Esophagus squamous epithelium (tissue), 4 donors: ENCODE data around the gene LLPH.

Source experiments
- CTCF ChIP-seq, 6 experiments: fragments of 450-650 bp in 4 of 6; fragments of 200-600 bp in 2 of 6; sonication (generic) in 2 of 6; IDR thresholded peaks; one replicate each; pipeline ENCODE4 v1.5.1; 2016 to 2019; ENCODE audit warnings: antibody characterized with exemption in 6 of 6, mild to moderate bottlenecking in 4 of 6, moderate library complexity in 4 of 6
- POLR2A ChIP-seq, 4 donors: fragments of 450-650 bp; IDR thresholded peaks; one replicate each; pipeline ENCODE4 v1.6.1; 2017; ENCODE audit warnings: antibody characterized with exemption in 4 of 4, mild to moderate bottlenecking in 4 of 4, moderate library complexity in 3 of 4

DNA sequence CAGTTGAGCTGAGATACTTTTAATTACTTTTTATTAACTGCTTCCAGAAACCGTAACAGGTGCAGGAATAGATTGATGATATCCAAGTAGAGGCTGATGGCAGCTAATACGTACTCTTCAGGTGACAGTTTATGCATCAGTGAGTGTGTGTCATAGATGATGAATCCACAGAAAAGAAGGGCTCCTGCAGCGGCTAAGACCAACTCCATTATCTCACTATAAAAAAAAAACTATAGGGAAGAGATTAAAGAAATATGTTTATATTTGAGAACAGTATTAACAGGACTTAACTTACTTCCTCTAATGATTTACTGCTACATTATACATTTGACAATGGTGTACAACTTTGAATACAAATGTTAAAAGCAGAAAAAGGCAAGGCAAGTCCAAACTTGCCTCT is 7.4 kb upstream of the LLPH start:
- TF ChIP-seq POLR2A (IDR thresholded peaks at IDR 0.05) (no peak), CTCF (IDR thresholded peaks at IDR 0.05) (no peak)
